CD14-positive monocyte (primary cell): ENCODE data around the gene SPTAN1. TPM values are rescaled to one million over a fixed set of nuclear protein-coding genes. Genes with fewer than 3 reads are reported as not detected.
A peak's percentile ranks its signal among the peaks of the same experiment; 100 is the strongest.

Experiments
- DNase-seq, 3 donors: peaks; one replicate each; pipeline ENCODE4 v3.0.0-alpha.2; 2011 to 2022
- H2AFZ ChIP-seq: 2 replicates; pipeline ENCODE4 v1.6.0; 2012; ENCODE audit warnings: mild to moderate bottlenecking, low read depth, low read length, inconsistent platforms; ENCODE audit not compliant: insufficient read depth, poor library complexity, severe bottlenecking
- H3K27ac ChIP-seq, 2 donors: 1 replicate in 1 of 2; 2 replicates in 1 of 2; pipeline ENCODE4 v1.5.1; 2012 to 2013; ENCODE audit warnings: low read length in 2 of 2, control low read depth in 1 of 2, inconsistent platforms in 1 of 2, low read depth in 1 of 2, mild to moderate bottlenecking in 1 of 2
- H3K27me3 ChIP-seq, 2 donors: one replicate each; pipeline versions ENCODE4 v1.6.0 to v1.6.1; 2011 to 2013; ENCODE audit warnings: low read length in 2 of 2; ENCODE audit not compliant: control insufficient read depth in 2 of 2, insufficient read depth in 2 of 2
- H3K36me3 ChIP-seq, 2 donors: replicated peaks in 1 of 2; 1 replicate in 1 of 2; 2 replicates in 1 of 2; pipeline versions ENCODE4 v1.5.1 to v1.6.1; 2012 to 2013; ENCODE audit warnings: low read length in 2 of 2, control low read depth in 1 of 2, inconsistent platforms in 1 of 2, mild to moderate bottlenecking in 1 of 2; ENCODE audit not compliant: insufficient read depth in 2 of 2, control insufficient read depth in 1 of 2
- H3K4me1 ChIP-seq, 2 donors: 1 replicate in 1 of 2; 2 replicates in 1 of 2; pipeline versions ENCODE4 v1.5.1 to v1.6.1; 2012 to 2013; ENCODE audit warnings: low read length in 2 of 2, control low read depth in 1 of 2, inconsistent platforms in 1 of 2, mild to moderate bottlenecking in 1 of 2, moderate library complexity in 1 of 2; ENCODE audit not compliant: insufficient read depth in 2 of 2, control insufficient read depth in 1 of 2
- H3K4me2 ChIP-seq: replicated peaks from 2 replicates; pipeline ENCODE3; 2012; ENCODE audit warnings: low read length, moderate library complexity, mild to moderate bottlenecking; ENCODE audit not compliant: poor library complexity, severe bottlenecking; ENCODE audit errors: extremely low read depth
- H3K4me3 ChIP-seq, 3 experiments: fragments of 200-600 bp in 1 of 3; sonication (generic) in 1 of 3; replicated peaks in 1 of 3; 1 replicate in 2 of 3; 2 replicates in 1 of 3; pipeline ENCODE4 v1.5.1; 2011 to 2013; ENCODE audit warnings: low read length in 3 of 3, mild to moderate bottlenecking in 3 of 3, control low read depth in 2 of 3, low read depth in 2 of 3, inconsistent platforms in 1 of 3, moderate library complexity in 1 of 3
- H3K79me2 ChIP-seq: 2 replicates; pipeline ENCODE4 v1.6.0; 2012; ENCODE audit warnings: mild to moderate bottlenecking, control low read depth, inconsistent platforms, low read length, moderate library complexity; ENCODE audit not compliant: insufficient read depth
- H3K9ac ChIP-seq: 2 replicates; pipeline ENCODE4 v1.6.0; 2017; ENCODE audit warnings: low read length, mild to moderate bottlenecking; ENCODE audit not compliant: insufficient read depth, poor library complexity, severe bottlenecking
- H3K9me3 ChIP-seq, 2 donors: replicated peaks in 1 of 2; 1 replicate in 1 of 2; 2 replicates in 1 of 2; pipeline versions ENCODE4 v1.5.1 to v1.6.1; 2012 to 2013; ENCODE audit warnings: low read length in 2 of 2, control low read depth in 1 of 2; ENCODE audit not compliant: control insufficient read depth in 1 of 2, insufficient read depth in 1 of 2
- H4K20me1 ChIP-seq: 2 replicates; pipeline ENCODE4 v1.6.0; 2012; ENCODE audit warnings: mild to moderate bottlenecking, low read length, control low read depth, moderate library complexity; ENCODE audit not compliant: insufficient read depth
- H3K27ac Mint-ChIP-seq, 7 donors: one replicate each; pipeline ENCODE4 v1.8.0; 2020; ENCODE audit warnings: mild to moderate bottlenecking in 7 of 7, mixed read lengths in 7 of 7, moderate library complexity in 6 of 7, inconsistent platforms in 2 of 7
- H3K27me3 Mint-ChIP-seq, 3 donors: one replicate each; pipeline ENCODE4 v1.8.0; 2021 to 2022; ENCODE audit warnings: low read depth in 3 of 3, mild to moderate bottlenecking in 3 of 3, mixed read lengths in 3 of 3, moderate library complexity in 3 of 3, inconsistent platforms in 1 of 3
- H3K36me3 Mint-ChIP-seq, 2 donors: one replicate each; pipeline ENCODE4 v1.8.0; 2020; ENCODE audit warnings: mixed read lengths in 2 of 2, inconsistent platforms in 1 of 2, mild to moderate bottlenecking in 1 of 2
- H3K4me1 Mint-ChIP-seq: one replicate; pipeline ENCODE4 v1.8.0; 2020; ENCODE audit warnings: mild to moderate bottlenecking, mixed read lengths
- H3K4me3 Mint-ChIP-seq, 2 donors: one replicate each; pipeline ENCODE4 v1.8.0; 2020; ENCODE audit warnings: mild to moderate bottlenecking in 2 of 2, mixed read lengths in 2 of 2, moderate library complexity in 1 of 2
- H3K9me3 Mint-ChIP-seq, 7 donors: one replicate each; pipeline ENCODE4 v1.8.0; 2020 to 2022; ENCODE audit warnings: mixed read lengths in 7 of 7, mild to moderate bottlenecking in 6 of 7, moderate library complexity in 6 of 7, inconsistent platforms in 2 of 7
- CTCF ChIP-seq: fragments of 200-600 bp; IDR thresholded peaks from one replicate; pipeline ENCODE4 v1.8.0; 2022; ENCODE audit warnings: antibody characterized with exemption, mild to moderate bottlenecking
- WGBS: methylation state at CpG from one replicate; pipeline ENCODE4 v1.1.5; 2013; ENCODE audit warnings: missing lambda C conversion rate; ENCODE audit not compliant: insufficient coverage; 5-methylcytosine and 5-hydroxymethylcytosine counted together
- intact Hi-C, 2 donors: fragments of 100-400 bp; cut with micrococcal nuclease; formaldehyde crosslinking; loops; one replicate each; pipeline versions ENCODE4 v1.15.0 to v1.15.1; 2023
- polyA plus RNA-seq, 3 donors: library from polyadenylated mRNA; depleted of rRNA in 1 of 3; unstranded in 2 of 3; stranded (reverse) in 1 of 3; fragments of 300-500 nt in 2 of 3; fragments of >200 nt in 1 of 3; fragmentation: Illumina TruSeq in 2 of 3; gene quantifications; 1 replicate in 2 of 3; 2 replicates in 1 of 3; pipeline ENCODE4 v1.2.3, GENCODE V29; 2012 to 2021

The SPTAN1 gene
- polyA plus RNA-seq, 3 donors, result 6.2 to 40.8 (median 8.5) TPM

GRCh38 chr9:128636024-128636390, 83.6 kb downstream of the SPTAN1 start:
- H3K27me3 ChIP-seq, result no peaks in the 10 kb centered on the region
- no peak overlapping the region for H3K4me3 ChIP-seq
- 94% methylated on average over 14 of the region's 16 CpGs for WGBS
- no peaks in the 10 kb centered on the region for H3K9me3 Mint-ChIP-seq
- H3K27me3 Mint-ChIP-seq, result peaks cover 0 to 2% (median 0%) of the 10 kb centered on the region in 3 donors
- no peak overlapping the region for H3K4me2 ChIP-seq
- H3K79me2 ChIP-seq, result no peaks in the 10 kb centered on the region
- H3K27ac Mint-ChIP-seq, result no peak overlapping the region
- intact Hi-C loops, result no loop called here
- no peak overlapping the region for H3K27ac ChIP-seq
- no peak overlapping the region for H2AFZ ChIP-seq
- no peak for DNase-seq
- H3K9me3 ChIP-seq, result no peaks in the 10 kb centered on the region
- no peak for TF ChIP-seq CTCF
- no peaks in the 10 kb centered on the region for H4K20me1 ChIP-seq
- H3K4me1 Mint-ChIP-seq, result no peaks in the 10 kb centered on the region
- H3K36me3 ChIP-seq, result peaks cover 25 to 39% of the 10 kb centered on the region in 2 donors
- no peaks in the 10 kb centered on the region for H3K4me1 ChIP-seq
- H3K4me3 Mint-ChIP-seq, result no peak overlapping the region
- no peak overlapping the region for H3K9ac ChIP-seq
- peaks cover 31 to 59% of the 10 kb centered on the region in 2 donors for H3K36me3 Mint-ChIP-seq

GRCh38 chr9:128636556-128637530, 84.5 kb downstream of the SPTAN1 start:
- Mint-ChIP-seq H3K9me3 (no peaks in the 10 kb centered on the region), H3K36me3 (peaks cover 29 to 53% of the 10 kb centered on the region in 2 donors), H3K4me1 (no peaks in the 10 kb centered on the region), H3K27me3 (peaks cover 0 to 2% (median 0%) of the 10 kb centered on the region in 3 donors), H3K27ac (peak overlapping the region in 3 of 7 donors; percentile 22 to 72 (median 22)), H3K4me3 (no peak overlapping the region)
- no peaks in the 10 kb centered on the region for H3K4me1 ChIP-seq
- TF ChIP-seq CTCF, result no peak
- WGBS, result 97% methylated on average over 18 of the region's 20 CpGs
- no peak for DNase-seq
- H4K20me1 ChIP-seq, result no peaks in the 10 kb centered on the region
- no peak overlapping the region for H3K4me3 ChIP-seq
- no peak overlapping the region for H3K27ac ChIP-seq
- H3K27me3 ChIP-seq, result no peaks in the 10 kb centered on the region
- H3K4me2 ChIP-seq, result no peak overlapping the region
- no peak overlapping the region for H2AFZ ChIP-seq
- H3K79me2 ChIP-seq, result no peaks in the 10 kb centered on the region
- no peak overlapping the region for H3K9ac ChIP-seq
- no peaks in the 10 kb centered on the region for H3K9me3 ChIP-seq
- H3K36me3 ChIP-seq, result peaks cover 23 to 32% of the 10 kb centered on the region in 2 donors
- intact Hi-C loops, result no loop called here
